Activated CD4-positive, alpha-beta T cell treated with anti-CD3 and anti-CD28 coated beads, Interleukin-2, amount 50 U/mL, for 1 hour (primary cell): ENCODE measurements around the gene FCSK.

ENCODE experiments used
- DNase-seq: peaks from one replicate; pipeline ENCODE4 v3.0.0-alpha.2; 2020

Gene FCSK

DNA sequence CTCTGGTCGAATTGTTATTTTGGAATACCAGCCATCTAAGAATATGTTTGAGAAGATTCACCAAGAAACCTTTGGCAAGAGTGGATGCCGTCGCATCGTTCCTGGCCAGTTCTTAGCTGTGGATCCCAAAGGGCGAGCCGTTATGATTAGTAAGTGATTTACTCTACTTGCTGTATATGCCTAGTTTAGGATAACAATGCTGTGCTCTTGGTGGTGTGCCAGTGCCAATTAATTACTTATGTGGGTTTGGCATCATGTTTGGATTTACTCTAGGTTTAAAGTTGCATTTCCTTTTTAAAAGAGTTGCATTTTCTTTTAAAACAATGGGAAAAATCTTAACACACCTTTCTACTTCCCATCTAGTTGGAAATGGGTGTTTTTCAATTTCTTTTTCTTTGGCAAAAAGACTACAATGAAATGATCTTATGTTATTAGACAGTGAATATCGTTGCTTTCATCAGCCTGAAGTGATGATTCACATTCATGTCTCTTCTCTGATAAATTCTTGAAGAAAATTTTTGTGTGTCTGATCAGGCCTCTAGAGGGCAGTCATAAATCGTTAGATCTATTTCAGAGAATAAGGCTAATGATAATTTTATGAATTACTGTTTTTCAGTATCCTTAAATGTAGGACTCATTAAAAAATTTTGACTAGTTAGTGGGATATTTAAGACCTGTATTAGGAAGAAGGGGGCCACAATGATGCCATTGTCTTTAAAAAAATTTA, 74.8 kb downstream of the FCSK start:
- no peak for DNase-seq
